Measurements from ENCODE around the gene ITPR1.

DNA sequence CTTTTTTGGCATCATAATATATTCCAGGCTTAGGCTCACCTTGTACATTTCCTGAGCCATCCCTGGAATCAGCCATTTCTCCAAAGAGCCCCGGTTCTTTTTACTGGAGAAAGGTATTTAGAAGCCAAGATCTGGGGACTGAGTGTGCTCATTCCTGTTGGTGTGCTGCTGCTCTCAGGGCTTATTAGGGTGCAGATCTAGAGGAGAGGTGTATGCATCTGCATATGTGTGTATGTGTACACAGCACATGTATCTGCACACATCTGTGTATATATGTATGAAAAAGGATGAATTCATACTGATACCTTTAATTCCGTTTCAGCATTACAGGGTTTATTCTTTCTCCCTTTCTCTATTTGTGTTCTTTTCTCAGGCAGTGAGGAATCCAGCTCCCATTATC is 324.0 kb downstream of the ITPR1 start:
- TF ChIP-seq RAD21 (conservative IDR thresholded peaks at IDR 0.05 in 1 of 2, IDR thresholded peaks at IDR 0.05 in 1 of 2) (no peak), CHD2 (IDR thresholded peaks at IDR 0.05; ENCODE audit: low read length, partially characterized antibody) (no peak), FOSL2 (IDR thresholded peaks at IDR 0.05) (no peak), FOSL2 (CRISPR knock-in tag; IDR thresholded peaks at IDR 0.05) (no peak), MAFK (IDR thresholded peaks at IDR 0.05; ENCODE audit: partially characterized antibody) (no peak), JUN (IDR thresholded peaks at IDR 0.05) (no peak), KDM5A (IDR thresholded peaks at IDR 0.05) (no peak), HEYL (CRISPR knock-in tag; IDR thresholded peaks at IDR 0.05) (no peak), POLR2A (IDR thresholded peaks at IDR 0.05; ENCODE audit: low read length) (no peak)
- TF ChIP-seq, protein P1, sequence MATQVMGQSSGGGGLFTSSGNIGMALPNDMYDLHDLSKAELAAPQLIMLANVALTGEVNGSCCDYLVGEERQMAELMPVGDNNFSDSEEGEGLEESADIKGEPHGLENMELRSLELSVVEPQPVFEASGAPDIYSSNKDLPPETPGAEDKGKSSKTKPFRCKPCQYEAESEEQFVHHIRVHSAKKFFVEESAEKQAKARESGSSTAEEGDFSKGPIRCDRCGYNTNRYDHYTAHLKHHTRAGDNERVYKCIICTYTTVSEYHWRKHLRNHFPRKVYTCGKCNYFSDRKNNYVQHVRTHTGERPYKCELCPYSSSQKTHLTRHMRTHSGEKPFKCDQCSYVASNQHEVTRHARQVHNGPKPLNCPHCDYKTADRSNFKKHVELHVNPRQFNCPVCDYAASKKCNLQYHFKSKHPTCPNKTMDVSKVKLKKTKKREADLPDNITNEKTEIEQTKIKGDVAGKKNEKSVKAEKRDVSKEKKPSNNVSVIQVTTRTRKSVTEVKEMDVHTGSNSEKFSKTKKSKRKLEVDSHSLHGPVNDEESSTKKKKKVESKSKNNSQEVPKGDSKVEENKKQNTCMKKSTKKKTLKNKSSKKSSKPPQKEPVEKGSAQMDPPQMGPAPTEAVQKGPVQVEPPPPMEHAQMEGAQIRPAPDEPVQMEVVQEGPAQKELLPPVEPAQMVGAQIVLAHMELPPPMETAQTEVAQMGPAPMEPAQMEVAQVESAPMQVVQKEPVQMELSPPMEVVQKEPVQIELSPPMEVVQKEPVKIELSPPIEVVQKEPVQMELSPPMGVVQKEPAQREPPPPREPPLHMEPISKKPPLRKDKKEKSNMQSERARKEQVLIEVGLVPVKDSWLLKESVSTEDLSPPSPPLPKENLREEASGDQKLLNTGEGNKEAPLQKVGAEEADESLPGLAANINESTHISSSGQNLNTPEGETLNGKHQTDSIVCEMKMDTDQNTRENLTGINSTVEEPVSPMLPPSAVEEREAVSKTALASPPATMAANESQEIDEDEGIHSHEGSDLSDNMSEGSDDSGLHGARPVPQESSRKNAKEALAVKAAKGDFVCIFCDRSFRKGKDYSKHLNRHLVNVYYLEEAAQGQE (IDR thresholded peaks at IDR 0.05), result no peak
- TF ChIP-seq, protein P2, sequence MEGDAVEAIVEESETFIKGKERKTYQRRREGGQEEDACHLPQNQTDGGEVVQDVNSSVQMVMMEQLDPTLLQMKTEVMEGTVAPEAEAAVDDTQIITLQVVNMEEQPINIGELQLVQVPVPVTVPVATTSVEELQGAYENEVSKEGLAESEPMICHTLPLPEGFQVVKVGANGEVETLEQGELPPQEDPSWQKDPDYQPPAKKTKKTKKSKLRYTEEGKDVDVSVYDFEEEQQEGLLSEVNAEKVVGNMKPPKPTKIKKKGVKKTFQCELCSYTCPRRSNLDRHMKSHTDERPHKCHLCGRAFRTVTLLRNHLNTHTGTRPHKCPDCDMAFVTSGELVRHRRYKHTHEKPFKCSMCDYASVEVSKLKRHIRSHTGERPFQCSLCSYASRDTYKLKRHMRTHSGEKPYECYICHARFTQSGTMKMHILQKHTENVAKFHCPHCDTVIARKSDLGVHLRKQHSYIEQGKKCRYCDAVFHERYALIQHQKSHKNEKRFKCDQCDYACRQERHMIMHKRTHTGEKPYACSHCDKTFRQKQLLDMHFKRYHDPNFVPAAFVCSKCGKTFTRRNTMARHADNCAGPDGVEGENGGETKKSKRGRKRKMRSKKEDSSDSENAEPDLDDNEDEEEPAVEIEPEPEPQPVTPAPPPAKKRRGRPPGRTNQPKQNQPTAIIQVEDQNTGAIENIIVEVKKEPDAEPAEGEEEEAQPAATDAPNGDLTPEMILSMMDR (IDR thresholded peaks at IDR 0.05), result no peak
